SK-N-SH (cell line): ENCODE measurements around the gene UST.

Experiments used
- CHD2 ChIP-seq: fragments of 150-350 bp; IDR thresholded peaks from 2 replicates; pipeline ENCODE4 v1.6.1; 2018; ENCODE audit warnings: low read length; ENCODE audit not compliant: partially characterized antibody
- CTCF ChIP-seq: fragments of 200-600 bp; sonication (generic); IDR thresholded peaks from 2 replicates; pipeline ENCODE4 v1.6.1; 2017; ENCODE audit warnings: antibody characterized with exemption, mild to moderate bottlenecking, moderate library complexity
- GATA2 ChIP-seq: sonication (generic); formaldehyde crosslinking; IDR thresholded peaks from 2 replicates; pipeline ENCODE4 v1.5.0; 2020; ENCODE audit warnings: mild to moderate bottlenecking, missing genetic modification reagents
- MAX ChIP-seq: IDR thresholded peaks from 2 replicates; pipeline ENCODE4 v1.4.0; 2012; ENCODE audit warnings: low read depth
- POLR2AphosphoS5 ChIP-seq: IDR thresholded peaks from 2 replicates; pipeline ENCODE4 v1.6.1; 2012; ENCODE audit warnings: low read depth, low read length
- RAD21 ChIP-seq: IDR thresholded peaks from 2 replicates; pipeline ENCODE4 v1.6.1; 2012; ENCODE audit warnings: mild to moderate bottlenecking, low read length
- RXRA ChIP-seq: IDR thresholded peaks from 2 replicates; pipeline ENCODE4 v1.4.0; 2012; ENCODE audit warnings: low read depth, mild to moderate bottlenecking, borderline replicate concordance
- TCF12 ChIP-seq: IDR thresholded peaks from 2 replicates; pipeline ENCODE4 v1.4.0; 2012
- TEAD4 ChIP-seq: IDR thresholded peaks from 2 replicates; pipeline ENCODE4 v1.4.0; 2012; ENCODE audit warnings: mild to moderate bottlenecking, borderline replicate concordance; ENCODE audit not compliant: insufficient read depth

GRCh38 chr6:149085557-149085938 lies 338.7 kb downstream of the UST start:
- TF ChIP-seq CTCF (no peak), TEAD4 (no peak), GATA2 (CRISPR knock-in tag) (no peak), RAD21 (no peak), MAX (no peak), POLR2AphosphoS5 (no peak), TCF12 (no peak), RXRA (no peak), CHD2 (no peak)
